Measurements from ENCODE around the gene STK39. TPM values are rescaled to one million over a fixed set of nuclear protein-coding genes. Genes with fewer than 3 reads are reported as not detected.

The STK39 gene
- total RNA-seq, 1 donor from 2014 or later: 63.7 TPM

DNA sequence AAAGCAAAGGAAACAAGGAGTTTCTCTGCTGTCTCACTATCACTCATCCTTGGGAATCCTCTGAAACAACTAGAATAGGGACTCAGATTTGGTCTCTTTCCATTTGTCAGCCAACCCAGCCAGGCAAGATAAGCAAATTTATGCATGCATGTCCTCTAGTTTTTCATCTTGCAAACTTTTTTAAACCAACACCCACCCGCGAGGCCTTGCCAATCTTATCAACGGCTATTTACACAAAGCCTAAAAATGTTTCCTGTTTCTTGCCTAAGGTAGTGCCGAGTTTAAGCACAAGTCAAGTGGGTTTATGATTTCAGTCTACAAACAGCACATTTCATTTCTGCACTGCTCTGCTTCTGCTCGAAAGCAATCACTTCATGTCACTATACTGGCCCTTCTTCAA is 240.9 kb downstream of the STK39 start:
- DNase-seq (ENCODE audit: low spot score): no peak

DNA sequence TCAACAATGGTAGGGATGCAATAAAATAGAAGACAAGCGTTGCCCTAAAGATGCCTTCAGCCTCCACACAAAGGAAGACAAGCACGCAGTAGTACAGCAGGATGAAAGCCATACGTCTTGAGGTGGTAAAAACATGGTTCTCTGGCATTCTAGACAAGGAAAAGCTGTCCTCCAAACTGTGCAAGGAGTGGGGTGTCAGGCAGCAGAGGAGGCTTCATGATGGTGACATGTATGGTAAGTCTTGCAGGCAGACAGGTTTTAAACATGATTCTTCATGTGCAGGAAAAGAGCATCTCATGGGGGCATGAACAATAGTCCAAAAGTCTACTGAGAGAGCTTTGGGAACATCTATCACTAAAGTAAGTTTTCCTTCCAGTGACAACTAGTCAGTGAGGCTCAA is 241.8 kb downstream of the STK39 start:
- no peak for DNase-seq (ENCODE audit: low spot score)

DNA sequence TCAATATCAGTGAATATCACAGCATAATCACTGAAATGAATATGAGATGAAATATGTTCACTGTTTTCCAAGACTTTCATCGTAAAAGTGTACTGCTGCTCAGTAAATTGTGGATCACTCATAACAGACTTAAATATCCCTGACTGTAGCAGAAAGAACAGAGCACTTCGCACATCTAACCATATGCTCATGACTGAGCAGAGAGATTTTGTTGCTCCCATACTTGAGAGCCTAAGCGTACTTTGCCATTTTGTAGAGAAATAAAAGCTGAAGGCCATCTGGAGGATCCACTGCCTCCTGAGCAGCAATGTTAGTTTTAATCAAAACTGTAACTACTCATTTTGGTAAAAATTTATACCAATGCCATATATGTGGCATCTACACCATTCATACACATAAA is 243.5 kb downstream of the STK39 start:
- DNase-seq (ENCODE audit: low spot score): no peak

DNA sequence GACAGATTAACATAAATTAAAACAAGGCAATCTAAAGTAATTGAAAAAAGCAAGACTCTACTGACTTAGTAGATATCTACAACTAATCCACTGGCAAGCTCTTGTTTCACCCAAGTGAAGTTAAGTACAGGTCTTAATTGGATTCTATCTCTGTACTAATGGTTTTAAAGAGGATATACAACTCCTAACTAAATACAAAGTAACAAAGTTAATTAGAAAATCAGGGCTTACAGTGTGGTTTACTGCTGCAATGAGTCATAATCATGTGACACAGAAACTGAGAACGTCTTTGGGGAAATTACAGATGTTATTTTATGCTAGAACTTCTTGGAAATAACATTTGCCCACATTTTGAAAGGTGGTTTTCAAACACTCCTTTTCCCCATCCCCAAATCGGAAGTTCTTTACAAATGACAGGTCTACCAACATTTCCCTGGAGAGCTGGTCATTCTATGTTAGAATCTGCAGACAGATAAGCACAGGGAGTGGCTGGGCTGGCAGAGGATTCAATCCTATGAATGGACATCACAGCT is 245.3 kb downstream of the STK39 start:
- no peak for DNase-seq (ENCODE audit: low spot score)

DNA sequence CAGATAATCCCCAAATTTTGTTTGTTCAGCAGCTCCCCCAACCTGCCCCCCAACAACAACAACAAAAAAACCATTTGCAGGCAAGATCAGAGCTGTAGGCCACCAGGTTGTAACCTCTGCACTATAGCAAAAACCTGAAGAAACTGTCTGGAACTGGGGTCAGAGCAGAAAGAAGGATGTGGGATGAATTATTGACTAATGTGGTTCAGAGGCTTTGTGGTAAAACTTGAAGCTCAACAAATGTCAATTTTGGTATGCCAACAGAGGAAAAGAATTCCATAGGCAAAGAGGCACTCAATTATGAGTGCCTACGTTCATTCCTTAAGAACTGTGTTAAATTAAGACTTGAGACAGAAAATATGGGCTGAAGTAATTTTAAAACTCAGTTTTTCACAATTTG is 255.1 kb downstream of the STK39 start:
- no peak for DNase-seq (ENCODE audit: low spot score)

DNA sequence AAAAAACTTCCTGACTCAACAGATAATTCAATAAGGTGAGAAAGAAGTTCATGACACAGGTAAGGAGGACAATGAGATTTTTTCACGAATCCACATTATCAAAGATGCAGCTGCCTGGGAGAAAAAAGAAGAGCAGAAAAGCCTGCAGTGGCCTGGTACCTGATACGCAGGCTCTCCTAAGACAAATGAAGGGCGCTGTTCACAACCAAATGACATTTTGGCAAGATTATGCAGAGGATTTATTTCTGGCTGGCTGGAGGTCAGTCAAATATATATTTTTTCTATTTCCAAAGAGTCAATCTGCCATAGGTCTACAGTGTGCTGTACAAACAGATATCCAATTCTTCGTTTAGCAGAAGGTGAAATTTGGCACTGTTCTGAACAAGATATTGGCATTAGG is 257.3 kb downstream of the STK39 start:
- no peak for DNase-seq (ENCODE audit: low spot score)

DNA sequence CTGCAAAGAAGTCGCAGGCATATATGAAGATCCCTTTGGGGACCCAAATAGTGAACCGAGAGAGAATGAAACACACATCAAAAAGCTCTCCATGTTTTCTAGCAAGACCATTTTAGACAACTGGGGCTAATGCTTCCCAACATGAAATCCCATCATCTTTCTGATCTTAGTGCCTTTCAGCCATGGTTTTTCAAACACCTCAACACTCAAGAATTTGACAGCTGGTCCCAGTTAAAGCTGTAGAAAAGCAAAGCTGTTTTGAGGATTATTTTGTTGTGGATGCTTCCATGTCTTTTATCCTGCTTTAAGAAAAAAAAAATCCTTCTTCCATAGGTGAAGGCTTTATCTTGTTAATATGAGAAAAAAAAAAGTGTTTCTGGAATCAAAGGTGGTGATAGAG is 259.1 kb downstream of the STK39 start:
- DNase-seq (ENCODE audit: low spot score): no peak

DNA sequence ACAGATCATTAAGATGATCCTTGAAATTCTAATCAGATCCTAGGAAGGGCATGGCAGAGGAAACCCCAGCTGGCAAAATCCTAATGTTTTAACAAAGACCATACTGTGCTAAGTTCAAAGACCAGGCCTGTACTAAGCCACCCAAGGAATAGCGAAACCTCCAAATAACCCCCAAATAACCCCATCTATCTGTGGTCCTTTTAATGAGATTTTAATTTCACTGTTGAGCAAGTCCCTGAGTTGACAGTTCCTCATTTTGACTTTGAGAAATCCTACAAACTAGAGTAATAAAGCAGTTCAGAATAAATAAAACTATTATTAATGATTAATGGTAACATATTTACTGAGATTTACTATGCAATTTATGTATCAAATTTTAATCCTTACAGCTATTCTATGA is 259.8 kb downstream of the STK39 start:
- no peak for DNase-seq (ENCODE audit: low spot score)

DNA sequence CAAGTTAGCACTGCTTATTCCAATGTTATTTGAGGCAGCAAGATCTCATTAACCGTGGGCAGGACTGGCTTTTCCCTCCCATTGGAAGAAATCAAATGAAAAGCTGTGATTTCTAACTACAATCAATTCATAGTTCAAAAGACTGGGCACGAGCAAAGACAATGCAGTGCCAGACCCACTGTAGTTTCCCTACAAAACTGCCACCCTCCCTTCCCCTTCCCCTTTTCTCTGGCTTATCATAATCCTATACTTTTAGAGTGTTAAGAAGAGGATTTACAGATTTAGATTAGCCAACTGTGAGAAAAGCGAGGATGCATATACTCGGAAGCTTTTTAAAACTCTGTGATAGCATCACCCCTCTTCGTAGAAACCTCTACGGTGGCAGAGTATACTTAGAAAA is 260.4 kb downstream of the STK39 start:
- DNase-seq (ENCODE audit: low spot score): no peak

DNA sequence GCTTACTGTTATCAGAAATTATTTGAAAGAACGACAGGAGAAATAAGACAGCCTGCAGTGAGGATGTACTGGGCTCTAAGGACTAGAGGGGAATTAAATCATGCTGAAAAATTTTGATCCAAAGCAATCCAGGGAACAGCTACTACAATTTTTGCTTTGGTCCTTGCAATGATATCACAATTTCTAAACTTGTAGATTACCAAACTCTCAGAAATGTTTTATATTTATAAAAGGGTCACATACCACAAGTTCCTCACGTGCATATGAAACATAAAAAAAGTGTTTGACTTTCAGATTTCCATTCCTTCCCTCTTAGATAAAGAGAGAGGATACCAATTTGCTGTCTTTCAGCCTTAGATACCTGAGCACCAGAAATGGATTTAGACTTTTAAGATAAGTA is 261.2 kb downstream of the STK39 start:
- DNase-seq (ENCODE audit: low spot score): no peak

DNA sequence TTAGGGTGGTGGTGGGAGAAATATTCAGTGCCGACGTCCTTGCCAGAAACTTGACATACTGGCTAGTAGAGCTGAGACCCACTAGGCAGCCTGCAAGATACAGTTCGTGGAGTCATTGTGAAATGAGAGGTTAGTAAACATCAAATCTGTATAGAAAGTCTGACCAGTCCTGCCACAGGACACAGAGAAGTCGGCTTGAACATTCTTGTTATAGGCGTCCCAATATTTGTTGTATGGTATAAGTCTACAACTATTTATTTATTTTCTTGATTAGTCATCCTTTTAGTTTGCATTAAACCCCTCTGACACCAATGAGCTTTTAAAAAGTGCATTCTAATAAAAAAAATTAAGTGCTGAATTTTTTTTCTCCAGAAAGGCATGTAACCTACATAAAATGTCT is 265.4 kb downstream of the STK39 start:
- DNase-seq (ENCODE audit: low spot score): no peak

DNA sequence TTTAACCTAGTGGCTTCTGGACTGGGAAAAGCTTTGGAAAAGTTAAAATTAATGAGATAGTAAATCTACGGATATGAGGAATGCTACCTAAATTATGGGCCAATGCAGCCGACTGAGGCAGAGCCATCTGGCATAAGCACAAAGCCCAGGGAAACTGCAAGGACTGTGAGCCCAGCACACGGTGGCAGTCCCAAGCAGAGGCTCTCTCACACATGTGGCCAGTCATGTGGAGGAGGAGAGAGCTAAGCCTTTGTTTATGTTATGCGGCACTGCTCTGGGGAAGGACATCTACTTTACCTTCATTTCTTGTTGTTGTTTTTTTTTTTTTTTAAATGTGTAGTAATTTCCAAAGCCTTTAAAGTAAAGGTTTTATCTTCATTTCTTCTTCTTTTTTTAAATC is 267.0 kb downstream of the STK39 start:
- DNase-seq (ENCODE audit: low spot score): no peak

DNA sequence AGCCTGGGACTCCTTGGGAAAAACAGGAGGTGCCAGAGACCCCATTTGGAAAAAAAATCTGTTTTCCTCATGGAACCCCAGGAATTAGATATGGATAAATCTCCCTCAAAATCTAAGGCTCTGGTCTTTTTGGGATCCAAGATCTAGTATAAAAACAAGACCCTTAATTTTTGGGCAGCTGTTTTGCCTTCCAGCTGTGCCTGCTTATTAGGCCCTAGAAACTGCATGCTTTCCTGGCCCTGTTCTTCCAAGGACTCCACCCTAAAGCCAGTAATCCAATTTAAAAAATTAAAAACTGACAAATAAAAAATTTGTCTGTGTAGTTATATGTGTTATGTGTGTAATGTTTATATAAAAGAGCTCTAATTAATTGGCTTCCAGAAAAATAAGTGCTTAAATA is 274.6 kb downstream of the STK39 start:
- DNase-seq (ENCODE audit: low spot score): no peak

DNA sequence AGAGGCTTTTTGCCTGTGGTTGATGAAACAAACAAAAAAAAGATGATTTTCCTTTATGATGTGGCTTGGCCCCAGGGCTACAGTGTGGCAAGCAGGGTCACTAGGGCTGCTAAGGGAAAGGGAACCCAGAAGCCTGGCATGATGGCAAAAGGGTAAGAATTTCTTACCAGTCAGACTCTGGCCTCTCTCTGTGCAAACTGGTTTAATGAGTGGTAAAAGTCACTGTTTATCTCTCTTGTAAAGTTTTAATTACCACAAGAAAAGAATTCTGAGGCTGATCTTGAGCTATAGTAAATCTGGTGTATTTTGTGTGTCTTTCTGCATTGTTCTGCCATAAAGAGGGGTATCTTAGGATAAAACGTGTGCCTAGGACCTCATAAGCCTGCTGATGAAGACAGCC is 275.4 kb downstream of the STK39 start:
- DNase-seq (ENCODE audit: low spot score): no peak

DNA sequence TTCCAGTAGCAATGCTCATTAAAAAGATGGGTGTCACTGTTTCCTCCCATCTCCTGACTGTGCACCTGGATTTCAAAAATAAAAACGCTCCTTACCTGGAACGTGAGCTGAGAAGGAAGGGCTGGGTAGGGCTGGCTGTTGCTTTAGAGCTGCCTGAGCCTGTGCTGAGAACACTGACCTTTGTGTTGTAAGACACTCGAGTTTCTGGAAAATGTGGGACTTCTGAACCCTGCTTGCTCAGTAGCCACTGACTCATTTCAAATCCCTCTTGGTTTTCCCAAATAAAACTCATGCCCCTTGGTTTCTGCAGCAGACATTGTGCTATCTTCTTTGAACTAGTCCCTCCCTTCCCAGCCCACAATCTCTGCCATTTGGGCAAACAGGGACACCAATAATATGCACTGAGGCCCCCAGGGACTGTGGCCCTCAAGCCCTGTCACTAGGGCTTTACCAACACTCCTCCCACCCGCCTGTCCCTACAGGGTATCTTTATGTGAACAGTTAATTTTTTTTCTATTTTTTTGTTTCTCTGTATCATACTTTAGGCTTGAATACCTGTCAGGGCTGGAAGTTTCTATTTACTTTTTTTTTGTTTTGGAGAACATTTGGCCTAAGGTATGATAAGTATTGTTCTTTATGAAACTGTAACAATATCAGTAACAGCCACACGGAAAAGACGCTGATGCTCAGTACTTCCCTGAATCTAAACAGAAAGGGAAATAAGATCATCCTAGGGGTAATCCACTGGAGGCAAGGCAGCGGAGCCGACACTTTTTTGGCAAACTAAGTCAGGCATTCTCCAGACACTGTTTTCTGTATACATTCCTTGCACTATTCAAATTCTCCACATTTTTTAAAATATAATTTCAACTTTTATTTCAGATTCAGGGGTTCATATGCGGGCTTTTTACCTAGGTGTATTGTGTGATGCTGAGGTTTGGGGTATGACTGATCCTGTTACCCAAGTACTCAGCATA is 280.2 kb downstream of the STK39 start:
- DNase-seq (ENCODE audit: low spot score): no peak

DNA sequence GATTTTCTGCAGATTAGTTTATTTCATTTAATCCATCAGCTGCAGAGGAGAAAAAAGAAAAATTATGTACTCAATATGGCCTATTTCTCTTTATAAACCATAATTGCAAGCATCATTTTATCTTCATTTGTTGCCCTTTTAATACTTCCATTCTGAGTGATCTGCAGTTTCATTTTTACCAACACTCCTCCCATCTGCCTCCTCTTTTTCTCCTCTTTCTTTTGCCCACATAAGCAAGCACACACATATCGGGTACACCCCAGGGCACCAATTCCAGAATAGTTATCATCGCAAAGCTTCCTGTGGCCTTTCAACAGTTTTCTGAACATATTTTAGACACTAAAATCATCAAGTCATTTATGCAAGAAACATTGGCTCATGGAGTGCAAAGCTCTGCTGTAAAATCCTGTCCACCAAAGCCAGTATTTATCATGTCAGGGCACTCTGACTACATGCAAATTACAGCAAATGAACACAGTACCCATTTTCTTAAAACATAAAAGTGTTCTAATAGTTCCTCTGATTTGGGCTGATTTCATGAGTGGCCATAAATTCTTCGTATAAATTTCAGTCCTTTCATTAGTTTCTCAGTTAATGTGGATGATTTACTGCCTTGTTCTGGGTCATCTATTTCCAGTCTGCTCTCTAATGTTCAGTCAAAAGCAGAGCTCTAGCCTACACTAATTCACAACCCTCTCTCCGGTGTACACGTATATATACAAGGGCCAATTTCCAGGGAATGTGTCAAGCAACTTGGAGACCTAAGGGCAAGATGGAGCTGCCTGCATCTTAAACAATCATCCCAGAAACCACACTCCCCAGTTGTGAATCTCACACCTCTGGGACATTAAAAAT is 281.3 kb downstream of the STK39 start:
- DNase-seq (ENCODE audit: low spot score): no peak

DNA sequence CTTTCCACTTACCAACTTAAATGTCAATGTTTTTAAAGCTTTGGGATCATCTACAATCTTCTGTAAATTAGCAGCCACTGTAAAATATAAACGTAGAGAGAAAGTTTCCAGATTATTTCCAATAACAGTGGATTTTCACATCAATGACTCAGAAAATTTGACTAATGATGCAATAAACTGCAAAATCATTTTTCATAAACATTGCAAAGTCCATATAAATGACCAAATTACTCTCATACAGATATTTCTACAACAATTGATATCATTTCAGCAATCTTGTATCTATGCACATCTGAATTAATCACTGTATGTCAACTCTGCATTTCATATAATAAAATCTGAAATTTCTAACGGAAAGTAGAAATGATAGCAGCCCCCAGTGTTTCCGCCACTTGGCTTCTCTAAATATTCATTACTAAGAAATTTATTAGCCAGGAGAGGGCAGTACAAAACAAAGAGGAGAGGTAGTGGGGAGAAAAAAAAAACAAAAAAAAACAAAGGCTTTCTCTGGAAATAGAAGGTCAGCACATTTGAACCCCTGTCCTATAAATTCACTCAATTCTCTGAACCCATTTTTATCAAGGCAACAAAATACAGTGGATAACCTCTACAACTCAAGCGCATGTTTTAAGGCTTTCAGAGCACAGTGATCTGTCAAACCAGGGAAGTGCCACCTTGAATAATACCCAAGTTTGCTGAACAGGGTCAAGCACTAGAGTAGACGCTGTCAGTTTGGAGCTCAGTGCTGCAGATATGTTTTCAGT is 282.6 kb downstream of the STK39 start:
- no peak for DNase-seq (ENCODE audit: low spot score)

DNA sequence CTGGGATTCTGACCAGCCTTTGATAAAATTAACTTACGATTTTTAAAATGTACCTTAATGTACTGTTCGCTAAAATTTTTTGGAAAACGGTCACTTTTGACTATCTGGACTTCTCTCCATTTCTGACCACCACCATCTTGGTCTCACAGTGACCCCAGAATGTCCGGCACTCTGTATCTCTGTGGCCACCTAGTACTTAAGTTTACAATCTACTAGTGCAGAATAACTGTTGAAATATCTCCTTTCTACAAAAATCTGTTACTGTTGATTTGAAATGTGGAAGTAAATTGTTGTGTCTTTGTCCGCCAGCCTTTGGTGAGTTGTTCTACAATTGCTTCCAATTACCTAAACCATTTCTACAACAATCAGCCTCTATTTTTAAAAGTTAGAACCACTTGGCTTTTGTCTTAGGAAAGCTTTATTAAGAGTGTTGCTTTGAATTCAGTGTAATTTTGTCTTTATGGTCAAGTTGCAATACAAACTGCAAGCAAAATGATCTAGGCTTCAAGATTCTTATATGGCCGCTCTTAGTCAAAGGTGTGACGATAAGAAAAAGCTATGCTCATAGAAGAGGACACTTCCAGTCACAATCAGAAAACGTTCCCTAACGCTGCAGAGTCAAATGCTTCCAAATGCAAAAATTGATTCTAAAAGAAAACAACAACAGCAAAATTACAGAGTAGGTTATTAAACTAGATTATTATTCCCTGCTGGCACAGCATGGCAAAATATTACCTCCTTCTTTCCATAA is 283.3 kb downstream of the STK39 start:
- no peak for DNase-seq (ENCODE audit: low spot score)

DNA sequence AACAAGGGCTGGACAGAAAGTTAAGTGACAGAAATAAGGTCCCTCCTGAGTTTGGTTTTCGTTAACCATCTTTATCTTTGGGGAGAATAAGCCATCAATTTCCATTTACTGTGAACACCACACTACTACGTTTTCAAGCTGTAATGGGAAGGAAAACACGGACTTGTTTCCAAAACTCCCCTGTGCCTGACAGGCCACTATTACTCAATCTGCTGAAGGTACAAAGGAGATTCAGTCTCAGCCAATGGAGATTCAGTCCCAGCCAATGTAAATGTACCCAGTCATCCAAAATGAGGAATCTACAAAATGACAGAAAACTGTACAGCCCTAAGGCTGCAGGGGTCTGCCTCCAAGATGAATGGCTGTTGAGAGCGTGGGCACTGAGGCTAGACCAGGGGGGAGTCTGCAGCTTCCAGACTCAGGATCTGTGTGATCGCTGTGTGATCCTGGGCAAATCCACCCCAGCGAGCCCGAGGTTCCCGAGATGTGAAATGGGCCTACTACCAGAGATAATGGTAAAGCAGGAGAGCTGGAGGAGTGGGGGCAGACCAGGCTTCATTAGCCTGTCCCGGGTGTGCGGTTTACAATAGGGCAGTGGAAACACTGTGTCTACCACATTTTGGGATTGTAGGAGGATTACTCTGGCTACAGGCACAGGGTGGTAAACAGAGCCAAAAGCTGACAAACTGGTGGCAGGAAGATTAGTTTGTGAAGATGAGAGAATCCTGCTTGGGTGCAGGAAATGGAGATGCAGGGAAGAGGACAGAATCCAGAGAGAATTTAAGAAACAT is 284.8 kb downstream of the STK39 start:
- DNase-seq (ENCODE audit: low spot score): no peak

DNA sequence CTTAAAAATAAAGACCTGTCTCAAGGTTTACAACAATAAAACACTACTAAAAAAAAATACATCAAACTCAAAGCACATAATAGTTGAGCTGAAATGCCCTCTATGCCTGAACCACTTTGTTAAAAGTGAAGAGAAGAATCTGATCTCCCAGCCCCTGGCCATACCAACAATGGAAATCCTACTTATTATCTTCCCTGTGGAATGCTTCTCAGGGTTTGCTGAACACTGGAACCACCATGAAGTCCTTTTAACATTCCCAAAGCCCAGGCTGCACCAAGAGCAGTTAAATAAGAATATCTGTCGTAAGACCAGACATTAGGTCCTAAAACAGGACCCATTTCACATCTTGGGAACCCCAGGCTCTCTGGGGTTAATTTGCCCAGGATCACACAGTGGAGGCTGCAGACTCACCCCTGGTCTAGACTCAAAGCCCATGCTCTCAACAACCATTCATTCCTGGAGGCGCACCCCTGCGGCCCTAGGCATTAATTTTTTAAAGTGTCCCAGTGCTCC is 285.8 kb downstream of the STK39 start:
- DNase-seq (ENCODE audit: low spot score): no peak

All from ureter (tissue), 1 donor.